GM10266 (cell line): ENCODE measurements around the gene PROSER3.

Source experiments
- DNase-seq: peaks from one replicate; pipeline ENCODE4 v3.0.0; 2012; ENCODE audit errors: extremely low spot score
- TF ChIP-seq, protein P1 (sequence below): IDR thresholded peaks from 2 replicates; pipeline ENCODE4 v1.5.1; 2012; ENCODE audit warnings: mild to moderate bottlenecking, low read depth; ENCODE audit not compliant: control insufficient read depth, insufficient read depth; ENCODE audit errors: missing control alignments

Gene PROSER3

DNA sequence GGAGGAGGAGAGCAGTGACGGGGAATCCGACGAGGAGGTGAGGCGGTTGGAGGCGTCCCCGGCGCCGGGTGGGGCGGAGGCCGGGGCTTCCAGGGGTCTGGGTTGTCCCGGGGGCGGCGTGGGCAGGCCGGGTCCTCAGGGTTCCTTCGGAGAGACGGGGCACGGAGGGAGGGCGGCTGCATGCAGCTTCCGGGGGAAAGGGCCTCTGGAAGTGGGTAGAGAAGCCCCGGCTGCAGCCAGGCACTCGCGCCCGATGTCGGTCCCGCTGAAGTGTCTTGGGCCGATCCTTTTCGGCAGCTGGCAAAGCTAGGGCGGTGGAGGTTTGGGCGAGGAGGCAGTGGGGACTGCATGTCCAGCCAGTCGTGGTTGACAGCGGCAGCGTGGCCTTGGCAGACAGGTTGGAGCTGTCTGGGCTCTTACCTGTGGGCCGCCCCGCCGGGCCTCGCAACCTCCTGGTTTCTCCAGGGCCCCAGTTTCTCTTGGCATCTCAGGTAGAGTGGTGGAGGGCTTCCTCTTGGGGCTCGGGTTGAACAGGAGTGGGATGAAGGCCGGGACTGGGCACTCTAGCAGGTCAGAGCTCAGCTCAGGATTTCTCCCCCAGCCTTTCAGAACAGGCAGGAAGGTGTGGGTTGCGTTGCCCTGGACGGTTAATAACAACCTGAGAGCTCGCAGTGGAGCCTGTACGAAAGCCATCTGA lies 39.5 kb upstream of the PROSER3 start:
- TF ChIP-seq, protein P1, sequence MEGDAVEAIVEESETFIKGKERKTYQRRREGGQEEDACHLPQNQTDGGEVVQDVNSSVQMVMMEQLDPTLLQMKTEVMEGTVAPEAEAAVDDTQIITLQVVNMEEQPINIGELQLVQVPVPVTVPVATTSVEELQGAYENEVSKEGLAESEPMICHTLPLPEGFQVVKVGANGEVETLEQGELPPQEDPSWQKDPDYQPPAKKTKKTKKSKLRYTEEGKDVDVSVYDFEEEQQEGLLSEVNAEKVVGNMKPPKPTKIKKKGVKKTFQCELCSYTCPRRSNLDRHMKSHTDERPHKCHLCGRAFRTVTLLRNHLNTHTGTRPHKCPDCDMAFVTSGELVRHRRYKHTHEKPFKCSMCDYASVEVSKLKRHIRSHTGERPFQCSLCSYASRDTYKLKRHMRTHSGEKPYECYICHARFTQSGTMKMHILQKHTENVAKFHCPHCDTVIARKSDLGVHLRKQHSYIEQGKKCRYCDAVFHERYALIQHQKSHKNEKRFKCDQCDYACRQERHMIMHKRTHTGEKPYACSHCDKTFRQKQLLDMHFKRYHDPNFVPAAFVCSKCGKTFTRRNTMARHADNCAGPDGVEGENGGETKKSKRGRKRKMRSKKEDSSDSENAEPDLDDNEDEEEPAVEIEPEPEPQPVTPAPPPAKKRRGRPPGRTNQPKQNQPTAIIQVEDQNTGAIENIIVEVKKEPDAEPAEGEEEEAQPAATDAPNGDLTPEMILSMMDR = no peak
- peak; percentile 70 for DNase-seq

DNA sequence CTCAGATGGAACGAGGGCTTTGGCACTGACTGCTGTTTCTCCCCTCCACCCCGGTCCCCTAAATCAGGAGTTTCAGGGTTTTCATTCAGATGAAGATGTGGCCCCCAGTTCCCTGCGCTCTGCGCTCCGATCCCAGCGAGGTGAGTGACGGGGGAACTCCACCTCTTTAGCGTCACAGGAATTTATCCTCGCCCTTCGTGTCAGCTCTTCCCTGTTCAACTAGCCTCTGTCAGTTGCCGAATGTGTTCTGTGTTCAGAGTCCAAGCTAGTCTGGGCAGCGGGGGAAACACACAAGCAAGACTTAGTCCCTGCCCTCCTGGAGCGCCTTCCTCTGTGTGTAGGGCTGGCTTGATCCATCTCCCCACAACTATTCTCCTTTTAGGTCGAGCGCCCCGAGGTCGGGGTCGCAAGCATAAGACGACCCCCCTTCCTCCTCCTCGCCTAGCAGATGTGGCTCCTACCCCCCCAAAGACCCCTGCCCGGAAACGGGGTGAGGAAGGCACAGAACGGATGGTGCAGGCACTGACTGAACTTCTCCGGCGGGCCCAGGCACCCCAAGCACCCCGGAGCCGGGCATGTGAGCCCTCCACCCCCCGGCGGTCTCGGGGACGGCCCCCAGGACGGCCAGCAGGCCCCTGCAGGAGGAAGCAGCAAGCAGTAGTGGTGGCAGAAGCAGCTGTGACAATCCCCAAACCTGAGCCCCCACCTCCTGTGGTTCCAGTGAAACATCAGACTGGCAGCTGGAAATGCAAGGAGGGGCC lies 38.4 kb upstream of the PROSER3 start:
- TF ChIP-seq, protein P1 = no peak
- no peak for DNase-seq

DNA sequence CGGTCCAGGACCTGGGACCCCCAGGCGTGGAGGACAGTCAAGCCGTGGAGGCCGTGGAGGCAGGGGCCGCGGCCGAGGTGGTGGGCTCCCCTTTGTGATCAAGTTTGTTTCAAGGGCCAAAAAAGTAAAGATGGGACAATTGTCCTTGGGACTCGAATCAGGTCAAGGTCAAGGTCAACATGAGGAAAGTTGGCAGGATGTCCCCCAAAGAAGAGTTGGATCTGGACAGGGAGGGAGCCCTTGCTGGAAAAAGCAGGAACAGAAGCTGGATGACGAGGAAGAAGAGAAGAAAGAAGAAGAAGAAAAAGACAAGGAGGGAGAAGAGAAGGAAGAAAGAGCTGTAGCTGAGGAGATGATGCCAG lies 37.8 kb upstream of the PROSER3 start:
- DNase-seq = no peak
- TF ChIP-seq, protein P1 = no peak

DNA sequence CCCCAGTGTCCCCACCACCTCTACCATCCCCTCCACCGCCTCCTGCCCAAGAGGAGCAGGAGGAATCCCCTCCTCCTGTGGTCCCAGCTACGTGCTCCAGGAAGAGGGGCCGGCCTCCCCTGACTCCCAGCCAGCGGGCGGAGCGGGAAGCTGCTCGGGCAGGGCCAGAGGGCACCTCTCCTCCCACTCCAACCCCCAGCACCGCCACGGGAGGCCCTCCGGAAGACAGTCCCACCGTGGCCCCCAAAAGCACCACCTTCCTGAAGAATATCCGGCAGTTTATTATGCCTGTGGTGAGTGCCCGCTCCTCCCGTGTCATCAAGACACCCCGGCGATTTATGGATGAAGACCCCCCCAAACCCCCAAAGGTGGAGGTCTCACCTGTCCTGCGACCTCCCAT lies 37.3 kb upstream of the PROSER3 start:
- TF ChIP-seq, protein P1 = no peak
- DNase-seq = no peak

DNA sequence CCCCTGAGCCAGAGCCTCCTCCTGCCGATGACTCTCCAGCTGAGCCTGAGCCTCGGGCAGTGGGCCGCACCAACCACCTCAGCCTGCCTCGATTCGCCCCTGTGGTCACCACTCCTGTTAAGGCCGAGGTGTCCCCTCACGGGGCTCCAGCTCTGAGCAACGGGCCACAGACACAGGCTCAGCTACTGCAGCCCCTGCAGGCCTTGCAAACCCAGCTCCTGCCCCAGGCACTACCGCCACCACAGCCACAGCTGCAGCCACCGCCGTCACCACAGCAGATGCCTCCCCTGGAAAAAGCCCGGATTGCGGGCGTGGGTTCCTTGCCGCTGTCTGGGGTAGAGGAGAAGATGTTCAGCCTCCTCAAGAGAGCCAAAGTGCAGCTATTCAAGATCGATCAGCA lies 36.6 kb upstream of the PROSER3 start:
- DNase-seq = no peak
- TF ChIP-seq, protein P1 = no peak

DNA sequence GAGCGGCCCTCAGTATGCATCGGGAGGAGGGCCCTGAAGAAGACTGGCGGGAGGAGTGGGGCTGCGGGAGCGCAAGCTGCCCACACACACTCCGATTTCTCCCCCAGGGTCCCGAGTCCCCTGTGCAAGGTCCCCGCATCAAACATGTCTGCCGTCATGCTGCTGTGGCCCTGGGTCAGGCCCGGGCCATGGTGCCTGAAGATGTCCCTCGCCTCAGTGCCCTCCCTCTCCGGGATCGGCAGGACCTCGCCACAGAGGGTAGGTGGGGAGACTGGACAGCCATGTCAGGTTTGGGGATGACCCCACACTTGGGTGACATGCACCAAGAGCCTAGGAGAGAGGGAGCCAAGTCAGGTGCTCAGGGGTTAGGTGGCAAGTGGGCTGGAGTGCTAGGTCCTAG lies 35.5 kb upstream of the PROSER3 start:
- TF ChIP-seq, protein P1 = no peak

DNA sequence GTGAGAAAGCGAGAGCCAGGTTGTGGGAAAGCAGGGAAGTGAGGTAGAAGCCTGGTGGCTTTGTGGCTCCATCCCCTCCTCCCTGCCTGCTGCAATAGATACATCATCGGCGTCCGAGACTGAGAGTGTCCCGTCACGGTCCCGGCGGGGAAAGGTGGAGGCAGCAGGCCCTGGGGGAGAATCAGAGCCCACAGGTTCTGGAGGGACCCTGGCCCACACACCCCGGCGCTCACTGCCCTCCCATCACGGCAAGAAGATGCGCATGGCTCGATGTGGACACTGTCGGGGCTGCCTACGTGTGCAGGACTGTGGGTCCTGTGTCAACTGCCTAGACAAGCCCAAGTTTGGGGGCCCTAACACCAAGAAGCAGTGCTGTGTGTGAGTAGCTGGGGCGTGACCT lies 35.1 kb upstream of the PROSER3 start:
- TF ChIP-seq, protein P1 = no peak
- DNase-seq = no peak

More for the DNA sequence above, 35.5 kb upstream of the PROSER3 start:
- DNase-seq = no peak
